Uterus (tissue), 2 donors: ENCODE data around the gene GZMA.

Experiments
- CTCF ChIP-seq, 4 experiments: fragments of 200-600 bp in 2 of 4; fragments of 450-650 bp in 2 of 4; sonication (generic) in 2 of 4; IDR thresholded peaks; one replicate each; pipeline ENCODE4 v1.5.1; 2016 to 2019; ENCODE audit warnings: antibody characterized with exemption in 4 of 4, mild to moderate bottlenecking in 2 of 4, moderate library complexity in 1 of 4
- POLR2A ChIP-seq, 2 donors: fragments of 450-650 bp; IDR thresholded peaks; one replicate each; pipeline ENCODE4 v1.6.1; 2016; ENCODE audit warnings: antibody characterized with exemption in 2 of 2, mild to moderate bottlenecking in 1 of 2, moderate library complexity in 1 of 2

GRCh38 chr5:55102348-55102747, at the start of gene GZMA:
- TF ChIP-seq CTCF (IDR thresholded peaks at IDR 0.05) (no peak), POLR2A (IDR thresholded peaks at IDR 0.05) (no peak)
